Thoracic aorta (tissue), 2 donors: ENCODE data around the gene IL1A. TPM values are rescaled to one million over a fixed set of nuclear protein-coding genes. Genes with fewer than 3 reads are reported as not detected.

ENCODE experiments used
- ATAC-seq: fragments of 150-250 bp; one replicate; pipeline ENCODE4 v1.8.0; 2017; ENCODE audit warnings: low read depth; ENCODE audit not compliant: insufficient number of reproducible peaks, low FRiP score
- DNase-seq: peaks from one replicate; pipeline ENCODE4 v3.0.0-alpha.2; 2020; ENCODE audit warnings: low spot score
- H3K27ac ChIP-seq, 2 donors: fragments of 200-600 bp; sonication (generic); 1 replicate in 1 of 2; 2 replicates in 1 of 2; pipeline ENCODE4 v1.5.1; 2016; ENCODE audit warnings: mild to moderate bottlenecking in 2 of 2, moderate library complexity in 2 of 2
- H3K27me3 ChIP-seq: fragments of 200-600 bp; sonication (generic); replicated peaks from 2 replicates; pipeline ENCODE4 v1.6.0; 2016; ENCODE audit warnings: mild to moderate bottlenecking; ENCODE audit not compliant: insufficient read depth
- H3K36me3 ChIP-seq: fragments of 200-600 bp; sonication (generic); one replicate; pipeline ENCODE4 v1.5.1; 2016
- H3K4me1 ChIP-seq, 2 donors: fragments of 200-600 bp; sonication (generic); 1 replicate in 1 of 2; 2 replicates in 1 of 2; pipeline versions ENCODE4 v1.5.1 to v1.6.0; 2016; ENCODE audit warnings: low read depth in 2 of 2, mild to moderate bottlenecking in 1 of 2; ENCODE audit not compliant: control insufficient read depth in 1 of 2
- H3K4me3 ChIP-seq: fragments of 200-600 bp; sonication (generic); 2 replicates; pipeline ENCODE4 v1.5.1; 2016; ENCODE audit warnings: mild to moderate bottlenecking
- H3K9me3 ChIP-seq: fragments of 200-600 bp; sonication (generic); 2 replicates; pipeline ENCODE4 v1.5.1; 2016
- total RNA-seq, 2 donors: library from RNA; depleted of rRNA; stranded (reverse); fragments of >200 nt; gene quantifications; one replicate each; pipeline versions ENCODE4 v1.1.0 to v1.2.3, GENCODE V29; 2016
- TF ChIP-seq, protein P1 (sequence below): fragments of 200-600 bp; sonication (generic); IDR thresholded peaks from one replicate; pipeline ENCODE4 v1.5.1; 2019; ENCODE audit warnings: antibody characterized with exemption

The IL1A gene
- total RNA-seq, 2 donors from 2014 or later = 0.56 TPM; not detected in 1

DNA sequence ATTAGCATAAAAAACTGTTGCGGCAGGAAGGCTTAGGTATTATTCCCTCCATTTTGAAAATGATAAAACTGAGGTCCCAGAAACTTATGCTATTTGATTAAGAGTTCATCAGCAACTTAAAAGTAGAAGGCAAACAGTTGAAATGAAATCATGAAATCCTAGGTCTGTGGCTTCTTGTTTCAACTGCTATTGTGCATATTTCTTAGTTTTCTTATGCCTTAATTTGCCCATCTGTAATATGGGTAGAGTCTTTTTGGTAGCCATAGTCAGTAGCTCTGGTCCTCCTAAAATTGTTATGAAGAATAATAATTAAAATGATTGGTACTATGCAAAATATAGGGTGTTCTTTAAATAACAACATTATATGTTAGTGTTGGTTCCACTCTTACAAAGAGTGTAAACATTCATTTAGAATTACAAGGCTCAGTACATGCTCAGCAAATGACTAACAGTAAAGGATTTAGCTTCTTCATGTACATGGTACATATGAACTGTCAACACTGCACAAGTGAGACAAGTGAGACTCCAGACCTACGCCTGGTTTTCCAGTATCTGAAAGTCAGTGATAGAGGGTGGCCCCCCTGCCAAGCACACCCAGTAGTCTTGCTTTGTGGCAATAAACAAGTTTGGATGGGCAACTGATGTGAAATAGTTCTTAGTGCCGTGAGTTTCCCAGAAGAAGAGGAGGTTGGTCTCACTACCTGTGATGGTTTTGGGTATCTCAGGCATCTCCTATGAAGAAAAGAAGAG, 9.6 kb downstream of the IL1A start:
- no peak for ATAC-seq
- DNase-seq = no peak
- Histone ChIP-seq H3K27me3 (no peaks in the 10 kb centered on the region), H3K36me3 (no peaks in the 10 kb centered on the region), H3K9me3 (no peaks in the 10 kb centered on the region), H3K4me3 (no peak overlapping the region), H3K27ac (no peak overlapping the region), H3K4me1 (no peaks in the 10 kb centered on the region)
- TF ChIP-seq, protein P1, sequence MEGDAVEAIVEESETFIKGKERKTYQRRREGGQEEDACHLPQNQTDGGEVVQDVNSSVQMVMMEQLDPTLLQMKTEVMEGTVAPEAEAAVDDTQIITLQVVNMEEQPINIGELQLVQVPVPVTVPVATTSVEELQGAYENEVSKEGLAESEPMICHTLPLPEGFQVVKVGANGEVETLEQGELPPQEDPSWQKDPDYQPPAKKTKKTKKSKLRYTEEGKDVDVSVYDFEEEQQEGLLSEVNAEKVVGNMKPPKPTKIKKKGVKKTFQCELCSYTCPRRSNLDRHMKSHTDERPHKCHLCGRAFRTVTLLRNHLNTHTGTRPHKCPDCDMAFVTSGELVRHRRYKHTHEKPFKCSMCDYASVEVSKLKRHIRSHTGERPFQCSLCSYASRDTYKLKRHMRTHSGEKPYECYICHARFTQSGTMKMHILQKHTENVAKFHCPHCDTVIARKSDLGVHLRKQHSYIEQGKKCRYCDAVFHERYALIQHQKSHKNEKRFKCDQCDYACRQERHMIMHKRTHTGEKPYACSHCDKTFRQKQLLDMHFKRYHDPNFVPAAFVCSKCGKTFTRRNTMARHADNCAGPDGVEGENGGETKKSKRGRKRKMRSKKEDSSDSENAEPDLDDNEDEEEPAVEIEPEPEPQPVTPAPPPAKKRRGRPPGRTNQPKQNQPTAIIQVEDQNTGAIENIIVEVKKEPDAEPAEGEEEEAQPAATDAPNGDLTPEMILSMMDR = no peak

- ATAC-seq = no peak
- Histone ChIP-seq H3K36me3 (no peaks in the 10 kb centered on the region), H3K27ac (no peak overlapping the region), H3K27me3 (no peaks in the 10 kb centered on the region), H3K4me1 (no peaks in the 10 kb centered on the region), H3K4me3 (no peak overlapping the region), H3K9me3 (no peaks in the 10 kb centered on the region)
- DNase-seq = no peak
- TF ChIP-seq, protein P1 = no peak
Measured at GRCh38 chr2:112773556-112773955, 10.7 kb downstream of the IL1A start.

DNA sequence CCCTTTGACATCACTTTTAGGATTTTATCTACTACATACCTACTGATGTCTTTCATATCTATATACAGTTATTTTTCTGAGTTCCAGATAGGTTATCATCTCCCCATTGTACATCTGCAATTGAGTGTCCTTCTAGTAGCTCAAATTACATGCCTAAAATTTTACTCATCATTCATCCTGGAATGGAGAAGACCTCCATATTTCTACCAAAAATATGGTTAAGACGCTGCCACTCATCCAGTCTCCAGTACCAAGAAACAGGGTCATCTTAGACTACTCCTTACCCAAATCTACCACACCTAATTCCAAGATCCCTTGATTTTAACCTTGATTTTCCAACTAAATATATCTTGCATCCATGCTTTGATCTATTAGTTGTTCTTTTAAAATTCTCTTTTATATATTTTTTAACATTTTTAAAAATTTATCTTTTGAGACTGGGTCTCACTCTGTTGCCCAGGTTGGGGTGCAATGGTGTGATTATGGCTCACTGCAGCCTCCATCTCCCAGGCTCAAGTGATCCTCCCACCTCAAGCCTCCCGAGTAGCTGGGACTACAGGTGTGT, 11.3 kb downstream of the IL1A start:
- DNase-seq (no peak), ATAC-seq (no peak)
- TF ChIP-seq, protein P1 = no peak
- Histone ChIP-seq H3K9me3 (no peaks in the 10 kb centered on the region), H3K4me3 (no peak overlapping the region), H3K36me3 (no peaks in the 10 kb centered on the region), H3K4me1 (no peaks in the 10 kb centered on the region), H3K27me3 (no peaks in the 10 kb centered on the region), H3K27ac (no peak overlapping the region)

- DNase-seq (no peak), ATAC-seq (no peak)
- Histone ChIP-seq H3K36me3 (no peaks in the 10 kb centered on the region), H3K9me3 (no peaks in the 10 kb centered on the region), H3K27me3 (no peaks in the 10 kb centered on the region), H3K27ac (no peak overlapping the region), H3K4me1 (no peaks in the 10 kb centered on the region), H3K4me3 (no peak overlapping the region)
- TF ChIP-seq, protein P1 = no peak
Measured at GRCh38 chr2:112772322-112772721, 12.0 kb downstream of the IL1A start.

DNA sequence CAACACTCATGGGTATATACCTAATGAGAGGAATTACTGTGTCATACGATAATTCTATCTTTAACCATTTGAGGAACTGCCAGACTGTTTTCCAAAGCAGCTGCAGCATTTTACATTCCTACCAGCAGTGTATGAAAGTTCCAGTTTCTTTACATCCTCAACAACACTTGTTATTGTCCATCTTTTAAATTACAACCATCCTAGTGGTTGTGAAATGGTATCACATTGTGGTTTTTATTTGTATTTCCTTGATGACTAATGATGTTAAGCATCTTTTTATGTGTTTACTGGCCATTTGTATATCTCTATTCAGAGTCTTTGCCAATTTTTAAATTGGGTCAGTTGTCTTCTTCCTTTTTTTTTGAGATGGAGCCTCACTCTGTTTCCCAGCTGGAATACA, 15.9 kb downstream of the IL1A start:
- H3K9me3 ChIP-seq = no peaks in the 10 kb centered on the region
- TF ChIP-seq, protein P1 = no peak
- H3K4me3 ChIP-seq = no peak overlapping the region
- no peaks in the 10 kb centered on the region for H3K36me3 ChIP-seq
- no peak for ATAC-seq
- H3K4me1 ChIP-seq = peaks cover 4 to 5% of the 10 kb centered on the region in 2 donors
- no peak for DNase-seq
- no peak overlapping the region for H3K27ac ChIP-seq
- no peaks in the 10 kb centered on the region for H3K27me3 ChIP-seq
